ENCODE measurements around the gene HEYL. TPM values are rescaled to one million over a fixed set of nuclear protein-coding genes. Genes with fewer than 3 reads are reported as not detected.

The HEYL gene
- total RNA-seq, 2 experiments from 2014 or later, result 0.05 TPM; not detected in 1

- DNase-seq, result no peak
- intact Hi-C loops (cut with DNase I, micrococcal nuclease), result loop anchor here in 1 of 2 experiments (5.0 kb wide), 1 partner anchor 547 kb away; no protein-coding TSS in a partner anchor
- Mint-ChIP-seq H3K4me3 (no peak overlapping the region), H3K27me3 (peaks cover 13% of the 10 kb centered on the region), H3K36me3 (ENCODE audit: low read depth) (no peaks in the 10 kb centered on the region), H3K9me3 (no peaks in the 10 kb centered on the region), H3K27ac (no peak overlapping the region), H3K4me1 (ENCODE audit: low read depth) (peaks cover 7% of the 10 kb centered on the region)
- ATAC-seq (ENCODE audit: poor library complexity), result no peak
- Histone ChIP-seq H3K36me3 (ENCODE audit: insufficient read depth, low read length) (no peaks in the 10 kb centered on the region), H3K4me1 (ENCODE audit: insufficient read depth, low read length) (peaks cover 7% of the 10 kb centered on the region), H3K27ac (ENCODE audit: low read depth in 1 of 2, low read length in 2 of 2) (no peak overlapping the region), H3K4me3 (ENCODE audit: low read length) (no peak overlapping the region), H3K9me3 (ENCODE audit: control insufficient read depth in 1 of 2, insufficient read depth in 1 of 2, low read length in 2 of 2) (no peaks in the 10 kb centered on the region), H3K27me3 (ENCODE audit: control insufficient read depth in 1 of 2, insufficient read depth in 2 of 2, low read length in 2 of 2) (peaks cover 3 to 7% of the 10 kb centered on the region in 2 experiments)
- CTCF ChIA-PET, result interaction anchor here (0.9 kb wide), 1 partner anchor 8 kb away, joined by 4 read pairs; no protein-coding TSS in a partner anchor
- POLR2A ChIA-PET, result no interaction called here
- TF ChIP-seq CTCF (IDR thresholded peaks at IDR 0.05), result no peak
These were observed 10.3 kb upstream of the HEYL start for GRCh38 chr1:39649636-39650185.

- H3K36me3 ChIP-seq (ENCODE audit: insufficient read depth, low read length), result no peaks in the 10 kb centered on the region
- H3K4me1 Mint-ChIP-seq (ENCODE audit: low read depth), result peaks cover 3% of the 10 kb centered on the region
- no peak overlapping the region for H3K27ac ChIP-seq (ENCODE audit: low read depth in 1 of 2, low read length in 2 of 2)
- no peak overlapping the region for H3K4me3 ChIP-seq (ENCODE audit: low read length)
- H3K36me3 Mint-ChIP-seq (ENCODE audit: low read depth), result no peaks in the 10 kb centered on the region
- CTCF ChIA-PET, result interaction anchor here (1.8 kb wide), 1 partner anchor 9 kb away, joined by 6 read pairs; no protein-coding TSS in a partner anchor
- TF ChIP-seq CTCF (IDR thresholded peaks at IDR 0.05), result no peak
- H3K4me3 Mint-ChIP-seq, result no peak overlapping the region
- H3K27me3 Mint-ChIP-seq, result peaks cover 3% of the 10 kb centered on the region
- POLR2A ChIA-PET, result no interaction called here
- peaks cover 3% of the 10 kb centered on the region for H3K4me1 ChIP-seq (ENCODE audit: insufficient read depth, low read length)
- DNase-seq, result no peak
- H3K27me3 ChIP-seq (ENCODE audit: control insufficient read depth in 1 of 2, insufficient read depth in 2 of 2, low read length in 2 of 2), result peaks cover 0 to 2% of the 10 kb centered on the region in 2 experiments
- no peak overlapping the region for H3K27ac Mint-ChIP-seq
- ATAC-seq (ENCODE audit: poor library complexity), result no peak
- intact Hi-C loops (cut with DNase I, micrococcal nuclease), result no loop called here
- no peaks in the 10 kb centered on the region for H3K9me3 Mint-ChIP-seq
- H3K9me3 ChIP-seq (ENCODE audit: control insufficient read depth in 1 of 2, insufficient read depth in 1 of 2, low read length in 2 of 2), result no peaks in the 10 kb centered on the region
These were observed 9.1 kb upstream of the HEYL start for GRCh38 chr1:39648496-39648895.

- Histone ChIP-seq H3K4me3 (ENCODE audit: low read length) (no peak overlapping the region), H3K27me3 (ENCODE audit: control insufficient read depth in 1 of 2, insufficient read depth in 2 of 2, low read length in 2 of 2) (peaks cover 0 to 2% of the 10 kb centered on the region in 2 experiments), H3K27ac (ENCODE audit: low read depth in 1 of 2, low read length in 2 of 2) (no peak overlapping the region), H3K36me3 (ENCODE audit: insufficient read depth, low read length) (no peaks in the 10 kb centered on the region), H3K4me1 (ENCODE audit: insufficient read depth, low read length) (no peaks in the 10 kb centered on the region), H3K9me3 (ENCODE audit: control insufficient read depth in 1 of 2, insufficient read depth in 1 of 2, low read length in 2 of 2) (no peaks in the 10 kb centered on the region)
- Mint-ChIP-seq H3K4me3 (no peak overlapping the region), H3K27ac (no peak overlapping the region), H3K36me3 (ENCODE audit: low read depth) (no peaks in the 10 kb centered on the region), H3K4me1 (ENCODE audit: low read depth) (no peaks in the 10 kb centered on the region), H3K27me3 (no peaks in the 10 kb centered on the region), H3K9me3 (no peaks in the 10 kb centered on the region)
- POLR2A ChIA-PET, result interaction anchor here (0.8 kb wide), 1 partner anchor 11 kb away, joined by 3 read pairs; no protein-coding TSS in a partner anchor
- intact Hi-C loops (cut with DNase I, micrococcal nuclease), result no loop called here
- no peak for ATAC-seq (ENCODE audit: poor library complexity)
- CTCF ChIA-PET, result interaction anchor here (0.7 to 1.8 kb wide), 2 partner anchors 10 to 41 kb away, joined by 4 to 6 read pairs; no protein-coding TSS in a partner anchor
- no peak for DNase-seq
- TF ChIP-seq CTCF (IDR thresholded peaks at IDR 0.05), result no peak
These were observed 7.8 kb upstream of the HEYL start for GRCh38 chr1:39647247-39647646.

Measured in CD4-positive, alpha-beta T cell (primary cell).